GM12891 (cell line): ENCODE results near the gene WDR27.

Experiments used
- POLR2A ChIP-seq: IDR thresholded peaks from 2 replicates; pipeline ENCODE4 v1.6.1; 2011; ENCODE audit warnings: low read depth, low read length, control low read depth
- POLR2AphosphoS5 ChIP-seq: IDR thresholded peaks from 2 replicates; pipeline ENCODE4 v1.6.1; 2011; ENCODE audit warnings: low read depth, low read length, control low read depth

- TF ChIP-seq POLR2A (no peak), POLR2AphosphoS5 (no peak)
Measured at GRCh38 chr6:169508452-169508851, 193.4 kb downstream of the WDR27 start.
